RWPE1 (cell line): ENCODE data around the gene TECR.
"Not testable (repeated sequence)": the region's sequence is repeated elsewhere in the genome, so short reads cannot be mapped to it uniquely, and the experiment has no call there.

Experiments used
- CTCF ChIA-PET: fragments of 350-600 bp; sonication (Branson Sonifier 250); formaldehyde crosslinking; extraction: SDS; loops from one replicate; lab custom pipeline; 2021; lab: Yijun Ruan, JAX
- POLR2A ChIA-PET: fragments of 400-600 bp; formaldehyde crosslinking; extraction: SDS; loops from one replicate; lab custom pipeline; 2020; ENCODE audit warnings: antibody characterized with exemption; ENCODE audit not compliant: low non-redundant PET; lab: Yijun Ruan, JAX
- DNase-seq: peaks from one replicate; pipeline ENCODE4 v3.0.0; 2012; ENCODE audit warnings: low spot score
- H3K27ac ChIP-seq: fragments of 450-650 bp; 2 replicates; pipeline ENCODE4 v1.5.1; 2017
- CTCF ChIP-seq: fragments of 450-650 bp; conservative IDR thresholded peaks from 2 replicates; pipeline ENCODE4 v1.5.1; 2017; ENCODE audit warnings: low read depth, mild to moderate bottlenecking

TECR gene

GRCh38 chr19:14561249-14561648 is 31.9 kb downstream of the TECR start:
- H3K27ac ChIP-seq: peak overlapping the region; percentile 100
- no peak for DNase-seq
- POLR2A ChIA-PET: interaction anchor here (1.2 kb wide), 1 partner anchor 44 kb away, joined by 3 read pairs; no protein-coding TSS in a partner anchor
- CTCF ChIA-PET: interaction anchor here (0.7 kb wide), 1 partner anchor 86 kb away, joined by 3 read pairs; the partner anchor contains the start of gene PTGER1
- no peak for TF ChIP-seq CTCF

GRCh38 chr19:14561847-14562351 is 32.5 kb downstream of the TECR start:
- ChIA-PET CTCF (interaction anchor here (0.7 to 1.0 kb wide), 3 partner anchors 10 to 87 kb away, joined by 3 to 5 read pairs (median 3); partner anchors contain the start of genes NDUFB7 and PTGER1), POLR2A (interaction anchor here (1.2 kb wide), 1 partner anchor 45 kb away, joined by 3 read pairs; no protein-coding TSS in a partner anchor)
- DNase-seq: peak; percentile 58
- no peak for TF ChIP-seq CTCF
- H3K27ac ChIP-seq: peak overlapping the region; percentile 100

GRCh38 chr19:14562660-14563589 is 33.5 kb downstream of the TECR start:
- peak overlapping the region; percentile 100 for H3K27ac ChIP-seq
- ChIA-PET POLR2A (no interaction called here), CTCF (interaction anchor here (0.7 to 1.3 kb wide), 4 partner anchors 9 to 70 kb away, joined by 3 to 5 read pairs (median 4); partner anchors contain the start of gene NDUFB7)
- no peak for TF ChIP-seq CTCF
- DNase-seq: no peak

- POLR2A ChIA-PET: no interaction called here
- TF ChIP-seq CTCF: no peak
- no peak for DNase-seq
- H3K27ac ChIP-seq: peak overlapping the region; percentile 100
- CTCF ChIA-PET: interaction anchor here (0.9 to 1.3 kb wide), 2 partner anchors 8 to 10 kb away, joined by 4 to 5 read pairs; partner anchors contain the start of gene NDUFB7
These were observed 34.2 kb downstream of the TECR start for GRCh38 chr19:14563590-14563926.

- H3K27ac ChIP-seq: peak overlapping the region; percentile 100
- CTCF ChIA-PET: interaction anchor here (0.9 kb wide), 1 partner anchor 8 kb away, joined by 4 read pairs; the partner anchor contains the start of gene NDUFB7
- no peak for TF ChIP-seq CTCF
- DNase-seq: peak; percentile 93
- POLR2A ChIA-PET: no interaction called here
These were observed 34.7 kb downstream of the TECR start for GRCh38 chr19:14563989-14564651.

- POLR2A ChIA-PET, DNase-seq: not testable (repeated sequence)
- peak overlapping the region; percentile 100 for H3K27ac ChIP-seq
- CTCF ChIA-PET: interaction anchor here (0.7 kb wide), 1 partner anchor 482 kb away, joined by 3 read pairs; no protein-coding TSS in a partner anchor
These were observed 35.4 kb downstream of the TECR start for GRCh38 chr19:14564652-14565297.
